GM13977 (cell line): Measurements from ENCODE around the gene TMED10.

Experiments used
- DNase-seq: peaks from one replicate; pipeline ENCODE4 v3.0.0; 2012; ENCODE audit warnings: low spot score
- in situ Hi-C: fragments of 300-500 bp; cut with MboI; formaldehyde crosslinking; loops from one replicate; pipeline ENCODE4 v1.12.0; 2022; ENCODE audit warnings: low sequenced_read_pairs, low pct_unique_long_range_greater_than_20kb, mixed read lengths, inconsistent platforms; ENCODE audit not compliant: unreplicated experiment
- TF ChIP-seq, protein P1 (sequence below): IDR thresholded peaks from 2 replicates; pipeline ENCODE4 v1.5.1; 2012; ENCODE audit warnings: mild to moderate bottlenecking, control low read depth; ENCODE audit not compliant: insufficient read depth; ENCODE audit errors: extremely low read depth, missing control alignments

Gene TMED10

DNA sequence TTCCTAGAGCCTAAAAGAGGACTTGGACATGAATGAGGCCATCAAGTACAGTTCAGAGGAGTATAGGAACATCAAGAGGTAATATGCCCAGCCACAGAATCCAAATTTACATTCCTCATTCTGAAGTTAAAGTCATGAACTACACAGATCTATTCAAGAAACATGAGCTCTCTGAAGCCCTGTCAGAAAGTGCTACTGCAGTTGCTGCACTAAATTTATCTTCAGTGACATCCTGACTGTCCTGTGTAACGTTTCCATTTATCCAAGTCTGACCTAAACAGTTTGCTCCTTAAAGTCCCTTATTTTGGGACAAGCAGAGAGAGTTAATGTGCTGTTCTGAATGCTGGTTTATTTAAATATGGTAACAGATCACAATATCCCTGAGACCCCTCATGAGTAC is 77.7 kb downstream of the TMED10 start:
- TF ChIP-seq, protein P1, sequence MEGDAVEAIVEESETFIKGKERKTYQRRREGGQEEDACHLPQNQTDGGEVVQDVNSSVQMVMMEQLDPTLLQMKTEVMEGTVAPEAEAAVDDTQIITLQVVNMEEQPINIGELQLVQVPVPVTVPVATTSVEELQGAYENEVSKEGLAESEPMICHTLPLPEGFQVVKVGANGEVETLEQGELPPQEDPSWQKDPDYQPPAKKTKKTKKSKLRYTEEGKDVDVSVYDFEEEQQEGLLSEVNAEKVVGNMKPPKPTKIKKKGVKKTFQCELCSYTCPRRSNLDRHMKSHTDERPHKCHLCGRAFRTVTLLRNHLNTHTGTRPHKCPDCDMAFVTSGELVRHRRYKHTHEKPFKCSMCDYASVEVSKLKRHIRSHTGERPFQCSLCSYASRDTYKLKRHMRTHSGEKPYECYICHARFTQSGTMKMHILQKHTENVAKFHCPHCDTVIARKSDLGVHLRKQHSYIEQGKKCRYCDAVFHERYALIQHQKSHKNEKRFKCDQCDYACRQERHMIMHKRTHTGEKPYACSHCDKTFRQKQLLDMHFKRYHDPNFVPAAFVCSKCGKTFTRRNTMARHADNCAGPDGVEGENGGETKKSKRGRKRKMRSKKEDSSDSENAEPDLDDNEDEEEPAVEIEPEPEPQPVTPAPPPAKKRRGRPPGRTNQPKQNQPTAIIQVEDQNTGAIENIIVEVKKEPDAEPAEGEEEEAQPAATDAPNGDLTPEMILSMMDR = no peak
- no peak for DNase-seq
- in situ Hi-C loops = loop anchor here (25.0 kb wide), 1 partner anchor 236 kb away; no protein-coding TSS in a partner anchor

DNA sequence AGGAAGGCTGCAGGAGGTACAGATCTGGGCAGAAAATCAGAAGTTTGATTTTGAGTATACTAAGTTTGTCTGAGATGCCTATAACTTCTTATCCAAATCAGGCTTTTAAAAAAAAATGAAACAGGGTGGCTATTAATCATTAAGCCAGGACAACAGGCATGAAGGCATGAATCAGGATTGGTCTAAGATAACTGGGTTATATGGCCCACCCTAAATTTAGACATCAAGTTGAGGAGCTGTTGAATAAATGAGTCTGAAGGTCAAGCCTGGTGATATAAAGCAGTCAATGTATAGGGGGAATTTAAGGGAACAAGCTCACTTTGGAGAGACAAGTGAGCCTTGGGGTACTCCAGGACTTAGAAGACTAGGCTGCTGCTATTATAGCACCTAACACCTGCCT is 78.2 kb downstream of the TMED10 start:
- TF ChIP-seq, protein P1 = no peak
- no peak for DNase-seq
- in situ Hi-C loops = loop anchor here (25.0 kb wide), 1 partner anchor 236 kb away; no protein-coding TSS in a partner anchor

DNA sequence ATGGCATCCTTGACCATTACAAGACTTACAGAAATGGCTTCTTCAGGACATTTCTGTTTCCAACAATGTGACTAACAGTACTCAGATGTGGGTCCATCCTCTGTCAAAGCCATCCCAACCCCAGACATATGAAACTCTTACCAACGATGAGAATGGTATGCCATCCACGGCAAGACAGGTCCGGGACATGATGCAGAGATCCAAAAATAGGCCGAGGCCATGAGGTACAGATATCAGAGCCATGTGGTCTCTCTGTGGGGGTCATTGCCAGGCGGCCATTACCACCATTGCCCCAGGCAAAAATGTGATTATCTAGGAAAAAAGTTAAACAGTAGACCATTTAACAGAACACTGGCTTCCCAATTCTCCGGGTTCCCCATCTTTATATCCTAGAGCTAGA is 79.5 kb downstream of the TMED10 start:
- TF ChIP-seq, protein P1 = no peak
- DNase-seq = no peak
- in situ Hi-C loops = loop anchor here (25.0 kb wide), 1 partner anchor 235 kb away; no protein-coding TSS in a partner anchor

DNA sequence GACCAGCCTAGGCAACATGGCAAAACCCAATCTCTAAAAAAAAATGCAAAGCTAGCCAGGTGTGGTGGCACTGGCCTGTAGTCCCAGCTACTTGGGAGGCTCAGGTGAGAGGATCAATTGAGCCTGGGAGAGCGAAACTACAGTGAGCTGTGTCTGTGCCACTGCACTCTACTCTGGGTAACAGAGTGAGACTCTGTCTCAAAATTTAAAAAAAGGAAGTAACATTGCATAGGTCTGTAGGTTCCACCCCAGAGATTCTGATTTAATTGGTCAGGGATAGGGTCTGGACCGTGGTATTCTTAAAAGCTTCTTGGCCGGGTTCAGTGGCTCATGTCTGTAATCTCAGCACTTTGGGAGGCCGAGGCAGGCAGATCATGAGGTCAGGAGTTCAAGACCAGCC is 80.7 kb downstream of the TMED10 start:
- DNase-seq = no peak
- in situ Hi-C loops = loop anchor here (25.0 kb wide), 1 partner anchor 233 kb away; no protein-coding TSS in a partner anchor
- TF ChIP-seq, protein P1 = no peak

DNA sequence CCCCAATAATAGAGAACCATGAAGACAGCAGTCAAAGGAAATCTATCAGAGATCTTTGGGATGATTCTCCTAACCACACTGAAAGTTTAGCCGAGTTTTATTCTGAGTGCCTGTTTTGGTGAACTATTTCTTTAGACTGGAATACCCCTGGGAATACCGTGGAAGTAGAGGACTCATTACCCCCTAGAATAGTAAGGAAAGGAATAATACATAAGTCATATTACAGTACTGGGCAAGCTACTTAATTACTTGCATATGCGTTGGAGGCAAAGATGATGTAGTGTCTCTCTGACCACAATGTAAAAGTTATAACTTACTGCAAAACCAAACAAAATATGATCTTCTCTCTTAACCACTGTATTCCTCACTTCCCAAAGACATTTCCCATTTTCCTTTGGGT is 81.5 kb downstream of the TMED10 start:
- no peak for DNase-seq
- in situ Hi-C loops = loop anchor here (25.0 kb wide), 1 partner anchor 233 kb away; no protein-coding TSS in a partner anchor
- TF ChIP-seq, protein P1 = no peak

DNA sequence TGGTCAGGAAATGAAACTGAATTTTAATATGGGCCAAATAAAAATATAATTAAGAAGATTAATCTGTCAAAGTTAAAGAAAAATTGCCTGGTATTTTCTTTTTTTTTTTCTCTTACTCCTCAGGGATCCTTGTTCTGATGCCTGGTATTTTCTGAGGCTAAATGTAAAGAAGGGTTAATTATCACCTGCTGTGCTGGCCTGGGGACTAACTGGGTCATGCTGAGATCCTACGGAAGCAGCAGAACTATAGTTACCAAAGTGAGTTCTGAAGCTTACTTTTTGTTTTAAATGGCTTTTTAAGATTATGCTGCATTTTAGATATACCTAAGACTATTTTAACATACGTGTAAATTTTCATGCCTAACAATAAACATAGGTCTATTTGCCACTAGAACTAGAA is 83.7 kb downstream of the TMED10 start:
- TF ChIP-seq, protein P1 = no peak
- in situ Hi-C loops = loop anchor here (25.0 kb wide), 1 partner anchor 230 kb away; no protein-coding TSS in a partner anchor
- no peak for DNase-seq
